GM19328 (cell line): ENCODE data around the gene PTGFR.

Experiments used
- ATAC-seq: cut with Tn5 transposase; IDR thresholded peaks from one replicate; pipeline ENCODE4 v1.9.1; 2021; ENCODE audit warnings: mild to moderate bottlenecking, moderate library complexity; ENCODE audit not compliant: unreplicated experiment

The PTGFR gene

GRCh38 chr1:78586572-78586971 is 95.8 kb downstream of the PTGFR start:
- no peak for ATAC-seq

GRCh38 chr1:78587211-78587610 is 96.4 kb downstream of the PTGFR start:
- ATAC-seq = no peak
